HCT116 (cell line): ENCODE results near the gene PAEP. TPM values are rescaled to one million over a fixed set of nuclear protein-coding genes. Genes with fewer than 3 reads are reported as not detected.

Experiments used
- ATAC-seq: fragments of 200-7000 bp; cut with Tn5 transposase; 2 replicates; pipeline ENCODE4 v1.9.1; 2020; ENCODE audit warnings: mild to moderate bottlenecking, moderate library complexity
- BruUV-seq: library from RNA; stranded (reverse); fragments of 400-500 nt; replicated peaks from 2 replicates; lab custom pipeline; 2021; lab: Mats Ljungman, UMichigan
- CTCF ChIA-PET: fragments of 300-600 bp; sonication (Branson Sonifier 250); formaldehyde crosslinking; loops from one replicate; lab custom pipeline; 2021; ENCODE audit warnings: antibody characterized with exemption; lab: Charles Lee
- POLR2A ChIA-PET: fragments of 300-600, 350-600 bp; sonication (Branson Sonifier 250); formaldehyde crosslinking; loops from one replicate; lab custom pipeline; 2021; ENCODE audit warnings: antibody characterized with exemption; lab: Charles Lee
- RAD21 ChIA-PET, 2 experiments: fragments of 300-600 bp; sonication (Branson Sonifier 250); formaldehyde crosslinking; loops; one replicate each; lab custom pipeline; 2023; ENCODE audit warnings: low total read pairs in 2 of 2; ENCODE audit not compliant: uncharacterized antibody in 2 of 2, unreplicated experiment in 2 of 2, low non-redundant PET in 1 of 2; lab: Charles Lee
- DNase-seq: peaks from one replicate; pipeline ENCODE4 v3.0.0-alpha.2; 2010; ENCODE audit warnings: low read depth, low spot score
- H2AFZ ChIP-seq: fragments of 200-600 bp; shearing (Covaris generic), sonication (generic); 2 replicates; pipeline ENCODE4 v1.6.1; 2017; ENCODE audit warnings: low read depth, mixed run types, mixed read lengths, antibody characterized with exemption, low read length; ENCODE audit not compliant: poor library complexity, severe bottlenecking
- H3K27ac ChIP-seq: 2 replicates; pipeline ENCODE4 v1.5.1; 2012; ENCODE audit warnings: low read depth, low read length
- H3K27me3 ChIP-seq: fragments of 200-600 bp; sonication (generic); 2 replicates; pipeline ENCODE4 v1.6.1; 2016; ENCODE audit warnings: mixed run types, low read length, mixed read lengths; ENCODE audit not compliant: insufficient read depth
- H3K36me3 ChIP-seq, 2 experiments: fragments of 200-500 bp in 1 of 2; fragments of 200-600 bp in 1 of 2; sonication (Bioruptor generic) in 1 of 2; sonication (generic) in 1 of 2; 2 replicates each; pipeline versions ENCODE4 v1.5.1 to v1.6.1; 2014 to 2016; ENCODE audit warnings: low read length in 2 of 2, inconsistent platforms in 1 of 2, mixed read lengths in 1 of 2, mixed run types in 1 of 2; ENCODE audit not compliant: insufficient read depth in 2 of 2, control insufficient read depth in 1 of 2
- H3K4me1 ChIP-seq, 2 experiments: fragments of 200-600 bp in 1 of 2; sonication (generic) in 1 of 2; 2 replicates each; pipeline versions ENCODE4 v1.5.1 to v1.6.1; 2012 to 2017; ENCODE audit warnings: low read length in 2 of 2, inconsistent platforms in 1 of 2, mild to moderate bottlenecking in 1 of 2, mixed read lengths in 1 of 2, mixed run types in 1 of 2, moderate library complexity in 1 of 2; ENCODE audit not compliant: insufficient read depth in 2 of 2, control insufficient read depth in 1 of 2
- H3K4me2 ChIP-seq: fragments of 200-600 bp; sonication (generic); 2 replicates; pipeline ENCODE4 v1.6.1; 2017; ENCODE audit warnings: mixed run types, low read length, mixed read lengths
- H3K4me3 ChIP-seq, 2 experiments: fragments of 200-600 bp in 1 of 2; sonication (generic) in 1 of 2; replicated peaks in 1 of 2; 2 replicates each; pipeline ENCODE4 v1.5.1; 2011 to 2016; ENCODE audit warnings: low read length in 2 of 2, control low read depth in 1 of 2, low read depth in 1 of 2, mild to moderate bottlenecking in 1 of 2, mixed read lengths in 1 of 2, mixed run types in 1 of 2
- H3K79me2 ChIP-seq: fragments of 200-600 bp; sonication (generic); 2 replicates; pipeline ENCODE4 v1.6.1; 2017; ENCODE audit warnings: mild to moderate bottlenecking, mixed run types, low read length, moderate library complexity, mixed read lengths; ENCODE audit not compliant: insufficient read depth
- H3K9ac ChIP-seq: fragments of 200-600 bp; sonication (generic); 2 replicates; pipeline ENCODE4 v1.6.1; 2016; ENCODE audit warnings: low read length, mixed read lengths
- H3K9me2 ChIP-seq: fragments of 200-600 bp; sonication (generic), shearing (Covaris generic); 2 replicates; pipeline ENCODE4 v1.6.1; 2017; ENCODE audit warnings: mixed run types, mild to moderate bottlenecking, moderate library complexity; ENCODE audit not compliant: insufficient read depth
- H3K9me3 ChIP-seq, 2 experiments: fragments of 200-500 bp in 1 of 2; fragments of 200-600 bp in 1 of 2; sonication (Bioruptor generic) in 1 of 2; sonication (generic) in 1 of 2; 2 replicates each; pipeline ENCODE4 v1.6.1; 2014 to 2017; ENCODE audit warnings: low read length in 2 of 2, mixed read lengths in 2 of 2, inconsistent platforms in 1 of 2, low read depth in 1 of 2, mild to moderate bottlenecking in 1 of 2, mixed run types in 1 of 2, moderate library complexity in 1 of 2; ENCODE audit not compliant: control insufficient read depth in 1 of 2, insufficient read depth in 1 of 2
- H4K20me1 ChIP-seq: fragments of 200-600 bp; sonication (generic), shearing (Covaris generic); 2 replicates; pipeline ENCODE4 v1.6.1; 2017; ENCODE audit warnings: mixed run types, mild to moderate bottlenecking, moderate library complexity; ENCODE audit not compliant: insufficient read depth
- CBX3 ChIP-seq: IDR thresholded peaks from 2 replicates; pipeline ENCODE4 v1.6.1; 2012; ENCODE audit warnings: low read depth
- CEBPB ChIP-seq: IDR thresholded peaks from 2 replicates; pipeline ENCODE4 v1.6.1; 2012; ENCODE audit warnings: low read depth
- EGR1 ChIP-seq: IDR thresholded peaks from 2 replicates; pipeline ENCODE4 v1.6.1; 2012; ENCODE audit warnings: low read depth
- EZH2phosphoT487 ChIP-seq: fragments of 200-600 bp; IDR thresholded peaks from 2 replicates; pipeline ENCODE4 v1.6.1; 2018; ENCODE audit warnings: antibody characterized with exemption, borderline replicate concordance
- POLR2A ChIP-seq: IDR thresholded peaks from 2 replicates; pipeline ENCODE4 v1.7.0; 2011; ENCODE audit warnings: borderline replicate concordance; ENCODE audit not compliant: insufficient read depth, insufficient read length; ENCODE audit errors: extremely low read depth
- RAD21 ChIP-seq: IDR thresholded peaks from 2 replicates; pipeline ENCODE4 v1.6.1; 2012; ENCODE audit warnings: low read depth, mild to moderate bottlenecking
- SIN3A ChIP-seq: IDR thresholded peaks from 2 replicates; pipeline ENCODE4 v1.6.1; 2012; ENCODE audit warnings: low read depth
- SP1 ChIP-seq: IDR thresholded peaks from 2 replicates; pipeline ENCODE4 v1.6.1; 2012; ENCODE audit warnings: low read depth
- TCF7L2 ChIP-seq: IDR thresholded peaks from 2 replicates; pipeline ENCODE4 v1.7.0; 2011; ENCODE audit warnings: borderline replicate concordance, inconsistent platforms; ENCODE audit not compliant: insufficient read depth, insufficient read length; ENCODE audit errors: extremely low read depth
- ZFX ChIP-seq: fragments of 450-650 bp; IDR thresholded peaks from 2 replicates; pipeline ENCODE4 v1.6.1; 2017
- intact Hi-C: fragments of 100-400 bp; cut with micrococcal nuclease; formaldehyde crosslinking; loops from 2 replicates; pipeline ENCODE4 v1.10.0; 2022
- total RNA-seq: library from RNA; stranded (reverse); gene quantifications from one replicate; pipeline ENCODE4 v1.2.1, GENCODE V29; 2021; ENCODE audit not compliant: unreplicated experiment
- TF ChIP-seq, protein P1 (sequence below): IDR thresholded peaks from 2 replicates; pipeline ENCODE4 v1.6.1; 2011; ENCODE audit warnings: mild to moderate bottlenecking, low read length, moderate library complexity; ENCODE audit not compliant: insufficient replicate concordance; ENCODE audit errors: extremely low read depth

PAEP gene
- total RNA-seq, 1 experiment from 2014 or later, result not detected

GRCh38 chr9:135609366-135609955 is 47.9 kb downstream of the PAEP start (continued):
- TF ChIP-seq EZH2phosphoT487, result no peak
- TF ChIP-seq CBX3, result no peak
- TF ChIP-seq SP1, result no peak
- TF ChIP-seq, all 23 proteins: peak for 0

DNA sequence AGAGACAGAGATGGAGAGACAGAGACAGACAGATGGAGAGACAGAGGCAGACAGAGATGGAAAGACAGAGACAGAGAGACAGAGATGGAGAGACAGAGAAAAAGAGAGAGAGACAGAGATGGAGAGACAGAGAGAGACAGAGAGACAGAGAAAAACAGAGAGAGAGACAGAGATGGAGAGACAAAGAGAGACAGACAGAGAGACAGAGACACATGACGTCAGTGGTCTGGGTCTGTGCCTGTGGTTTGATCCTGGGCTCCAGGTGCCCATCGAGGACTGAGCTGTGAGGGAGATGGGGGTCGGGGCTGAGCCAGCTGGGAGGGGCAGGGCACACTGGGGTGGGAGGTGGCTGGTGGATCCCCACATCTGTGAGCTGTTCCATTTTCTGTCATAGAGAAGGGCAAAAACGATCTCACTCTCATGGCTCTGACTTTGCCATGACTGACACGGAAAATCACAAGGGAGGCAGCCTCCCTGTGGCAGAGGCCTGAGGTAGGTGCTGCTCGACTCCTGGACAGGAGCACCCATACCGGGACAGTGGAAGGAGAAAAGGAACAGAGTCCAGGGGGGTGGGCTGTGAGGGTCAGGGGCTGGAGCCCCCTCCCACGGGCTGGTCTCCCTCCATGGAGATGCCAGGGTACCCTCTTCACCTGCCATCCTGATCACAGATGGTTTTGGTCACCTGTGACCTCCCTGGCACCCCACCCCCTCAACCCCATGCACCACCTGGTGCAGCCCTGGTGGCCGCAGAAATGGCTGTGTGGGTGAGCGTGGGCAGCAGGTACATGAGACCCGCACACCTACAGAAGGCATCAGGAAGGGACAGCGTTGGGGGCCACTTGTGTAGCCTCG is 49.0 kb downstream of the PAEP start:
- ChIA-PET RAD21 (no interaction called here), CTCF (no interaction called here), POLR2A (no interaction called here)
- Histone ChIP-seq H3K4me1 (no peaks in the 10 kb centered on the region), H3K79me2 (no peaks in the 10 kb centered on the region), H3K9ac (no peak overlapping the region), H3K4me3 (no peak overlapping the region), H3K9me2 (no peaks in the 10 kb centered on the region), H3K27ac (no peak overlapping the region), H3K9me3 (no peaks in the 10 kb centered on the region), H2AFZ (no peak overlapping the region), H3K27me3 (no peaks in the 10 kb centered on the region), H3K4me2 (no peak overlapping the region), H3K36me3 (no peaks in the 10 kb centered on the region), H4K20me1 (no peaks in the 10 kb centered on the region)
- intact Hi-C loops, result no loop called here
- no peak for TF ChIP-seq POLR2A
- DNase-seq (no peak), ATAC-seq (no peak)
- BruUV-seq, result no TSS peak

DNA sequence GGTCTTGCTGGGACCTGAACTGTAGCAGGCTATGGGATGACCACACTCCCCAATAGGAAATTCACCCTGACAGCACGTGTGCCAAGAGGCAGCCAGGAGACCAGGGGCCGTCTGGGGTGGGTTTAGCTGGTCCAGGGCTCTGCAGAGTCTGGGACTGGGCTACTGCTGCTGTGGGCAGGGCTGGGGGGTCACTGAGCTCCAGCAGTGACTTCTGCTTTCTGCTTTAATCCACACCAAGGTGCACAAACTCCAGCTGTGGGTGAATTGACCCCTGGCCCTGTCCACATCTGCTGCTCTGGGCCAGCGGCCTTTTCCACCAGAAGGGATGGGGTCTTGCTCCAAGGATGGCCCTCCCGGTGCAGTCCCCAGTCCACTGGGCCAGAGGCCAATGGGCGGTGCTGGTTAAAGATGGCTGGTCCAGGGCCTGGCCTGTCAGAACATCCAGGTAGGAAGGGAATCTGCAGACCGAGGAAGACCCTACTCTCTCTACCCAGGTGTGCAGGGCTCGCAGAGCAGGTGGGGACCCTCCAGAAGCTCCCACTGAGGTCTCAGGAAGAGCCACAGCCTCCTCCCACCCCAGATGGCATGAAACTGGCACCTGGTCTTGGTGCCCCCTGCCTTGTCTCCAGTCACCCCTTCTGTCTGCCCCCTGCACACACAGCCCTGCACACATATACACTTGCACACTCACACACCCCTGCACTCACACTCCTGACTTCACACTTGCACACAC is 49.8 kb downstream of the PAEP start:
- CTCF ChIA-PET, result no interaction called here
- intact Hi-C loops, result no loop called here
- Histone ChIP-seq H3K9me2 (no peaks in the 10 kb centered on the region), H3K4me3 (no peak overlapping the region), H3K4me2 (no peak overlapping the region)
- TF ChIP-seq TCF7L2 (no peak), EGR1 (no peak), CEBPB (no peak), EZH2phosphoT487 (no peak), SIN3A (no peak), RAD21 (no peak), ZFX (no peak)
- TF ChIP-seq, protein P1, sequence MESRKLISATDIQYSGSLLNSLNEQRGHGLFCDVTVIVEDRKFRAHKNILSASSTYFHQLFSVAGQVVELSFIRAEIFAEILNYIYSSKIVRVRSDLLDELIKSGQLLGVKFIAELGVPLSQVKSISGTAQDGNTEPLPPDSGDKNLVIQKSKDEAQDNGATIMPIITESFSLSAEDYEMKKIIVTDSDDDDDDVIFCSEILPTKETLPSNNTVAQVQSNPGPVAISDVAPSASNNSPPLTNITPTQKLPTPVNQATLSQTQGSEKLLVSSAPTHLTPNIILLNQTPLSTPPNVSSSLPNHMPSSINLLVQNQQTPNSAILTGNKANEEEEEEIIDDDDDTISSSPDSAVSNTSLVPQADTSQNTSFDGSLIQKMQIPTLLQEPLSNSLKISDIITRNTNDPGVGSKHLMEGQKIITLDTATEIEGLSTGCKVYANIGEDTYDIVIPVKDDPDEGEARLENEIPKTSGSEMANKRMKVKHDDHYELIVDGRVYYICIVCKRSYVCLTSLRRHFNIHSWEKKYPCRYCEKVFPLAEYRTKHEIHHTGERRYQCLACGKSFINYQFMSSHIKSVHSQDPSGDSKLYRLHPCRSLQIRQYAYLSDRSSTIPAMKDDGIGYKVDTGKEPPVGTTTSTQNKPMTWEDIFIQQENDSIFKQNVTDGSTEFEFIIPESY, result no peak
- TF ChIP-seq, all 23 proteins: peak for 0
- no peak overlapping the region for H3K9ac ChIP-seq
- no peaks in the 10 kb centered on the region for H3K9me3 ChIP-seq
- no TSS peak for BruUV-seq
- DNase-seq (no peak), ATAC-seq (no peak)
- H3K36me3 ChIP-seq, result no peaks in the 10 kb centered on the region
- ChIA-PET RAD21 (no interaction called here), POLR2A (no interaction called here)
- H4K20me1 ChIP-seq, result no peaks in the 10 kb centered on the region
- H3K79me2 ChIP-seq, result no peaks in the 10 kb centered on the region
- no peaks in the 10 kb centered on the region for H3K4me1 ChIP-seq
- no peak overlapping the region for H3K27ac ChIP-seq
- no peak overlapping the region for H2AFZ ChIP-seq
- H3K27me3 ChIP-seq, result no peaks in the 10 kb centered on the region
